K562 (cell line): ENCODE data around the gene TMEM39A. TPM values are rescaled to one million over a fixed set of nuclear protein-coding genes. Genes with fewer than 3 reads are reported as not detected.

Experiments used
- ARHGAP35 ChIP-seq: fragments of 450-650 bp; IDR thresholded peaks from 2 replicates; pipeline ENCODE4 v1.6.1; 2018; ENCODE audit not compliant: partially characterized antibody
- ARID1B ChIP-seq: fragments of 450-650 bp; IDR thresholded peaks from 2 replicates; pipeline ENCODE4 v1.6.1; 2016; ENCODE audit warnings: antibody characterized with exemption, mild to moderate bottlenecking, inconsistent platforms
- MCM7 ChIP-seq, 2 experiments: fragments of 450-650 bp; IDR thresholded peaks; 2 replicates each; pipeline ENCODE4 v1.6.1; 2016 to 2018
- MTF1 ChIP-seq: fragments of 250-450 bp; sonication (Bioruptor Pico); IDR thresholded peaks from 2 replicates; pipeline ENCODE4 v1.9.0; 2021; ENCODE audit warnings: moderate library complexity, mild to moderate bottlenecking, inconsistent platforms, borderline replicate concordance
- MXI1 ChIP-seq: IDR thresholded peaks from 2 replicates; pipeline ENCODE4 v1.6.1; 2011; ENCODE audit warnings: low read depth, mild to moderate bottlenecking, improper control_type of control experiment, low read length
- NR4A1 ChIP-seq, 2 experiments: fragments of 250-450 bp in 1 of 2; fragments of 450-650 bp in 1 of 2; sonication (Bioruptor Pico) in 1 of 2; IDR thresholded peaks; 2 replicates each; pipeline versions ENCODE4 v1.4.0 to v1.6.1; 2016 to 2020; ENCODE audit warnings: mild to moderate bottlenecking in 2 of 2, missing compliant biosample characterization in 1 of 2, missing genetic modification characterization in 1 of 2, moderate library complexity in 1 of 2
- PATZ1 ChIP-seq: fragments of 250-450 bp; sonication (Bioruptor Pico); IDR thresholded peaks from 2 replicates; pipeline ENCODE4 v1.5.0; 2020; ENCODE audit warnings: mild to moderate bottlenecking, borderline replicate concordance
- PHTF2 ChIP-seq: fragments of 250-450 bp; sonication (Bioruptor Pico); IDR thresholded peaks from 2 replicates; pipeline ENCODE4 v1.5.0; 2021; ENCODE audit warnings: mild to moderate bottlenecking
- POLR3G ChIP-seq: IDR thresholded peaks from 2 replicates; pipeline ENCODE4 v1.6.1; 2011; ENCODE audit not compliant: insufficient read length, insufficient replicate concordance; ENCODE audit errors: extremely low read depth
- PURB ChIP-seq: sonication (generic); formaldehyde crosslinking; IDR thresholded peaks from 2 replicates; pipeline ENCODE4 v1.9.0; 2021; ENCODE audit warnings: low read depth, mild to moderate bottlenecking, missing genetic modification reagents
- SMAD4 ChIP-seq: fragments of 250-450 bp; sonication (Bioruptor Pico); conservative IDR thresholded peaks from 2 replicates; pipeline ENCODE4 v1.8.0; 2021; ENCODE audit warnings: inconsistent platforms, mild to moderate bottlenecking, moderate library complexity
- SMARCA4 ChIP-seq: fragments of 450-650 bp; IDR thresholded peaks from 2 replicates; pipeline ENCODE4 v1.6.1; 2016
- TRIM28 ChIP-seq: fragments of 450-650 bp; IDR thresholded peaks from 2 replicates; pipeline ENCODE4 v1.6.1; 2017
- ZC3H11A ChIP-seq: IDR thresholded peaks from 2 replicates; pipeline ENCODE4 v1.6.1; 2012; ENCODE audit warnings: low read depth, low read length, improper control_type of control experiment
- ZNF398 ChIP-seq: fragments of 250-450 bp; sonication (Bioruptor Pico); IDR thresholded peaks from 2 replicates; pipeline ENCODE4 v1.8.0; 2021; ENCODE audit warnings: moderate library complexity, mild to moderate bottlenecking, inconsistent platforms
- ZNF41 ChIP-seq: fragments of 250-450 bp; sonication (Bioruptor Pico); conservative IDR thresholded peaks from 2 replicates; pipeline ENCODE4 v1.4.0; 2020; ENCODE audit warnings: mild to moderate bottlenecking
- polyA plus RNA-seq, 8 experiments: library from polyadenylated mRNA; depleted of rRNA in 4 of 8; stranded (reverse) in 5 of 8; unstranded in 3 of 8; fragments of >200 nt; fragmentation: Nextera tagmentation in 2 of 8; fragmentation: Illumina TruSeq in 1 of 8; extraction: Ambion mirVana in 2 of 8; extraction: Trizol in 1 of 8; gene quantifications; 2 replicates each; pipeline versions ENCODE4 v1.2.1 to v1.2.3, GENCODE V29; 2011 to 2014; ENCODE audit warnings: inconsistent platforms in 1 of 8, missing spikeins in 1 of 8
- total RNA-seq, 7 experiments: library from RNA; depleted of rRNA in 6 of 7; stranded (reverse); fragments of >200 nt in 6 of 7; fragmentation: Illumina TruSeq in 2 of 7; extraction: Trizol in 2 of 7; gene quantifications; 2 replicates each; pipeline versions ENCODE4 v1.2.1 to v1.2.3, GENCODE V29; 2011 to 2021; ENCODE audit warnings: low replicate concordance in 1 of 7
- TF ChIP-seq, protein P1 (sequence below): fragments of 200-800 bp; sonication (Bioruptor generic); IDR thresholded peaks from 2 replicates; pipeline ENCODE4 v1.6.1; 2016; ENCODE audit warnings: missing genetic modification characterization, missing compliant biosample characterization
- TF ChIP-seq, protein P2 (sequence below): sonication (generic); formaldehyde crosslinking; IDR thresholded peaks from 2 replicates; pipeline ENCODE4 v1.8.0; 2022; ENCODE audit warnings: missing genetic modification reagents, mild to moderate bottlenecking, moderate library complexity, borderline replicate concordance

Gene TMEM39A
- total and polyA plus RNA-seq, 9 of the 15 experiments (the other 6 are each of a cell fraction or from before 2014, with no cell fraction given) = 12.0 to 41.5 (median 15.4) TPM

GRCh38 chr3:119417771-119418512 lies 45.5 kb downstream of the TMEM39A start (continued):
- TF ChIP-seq, protein P1, sequence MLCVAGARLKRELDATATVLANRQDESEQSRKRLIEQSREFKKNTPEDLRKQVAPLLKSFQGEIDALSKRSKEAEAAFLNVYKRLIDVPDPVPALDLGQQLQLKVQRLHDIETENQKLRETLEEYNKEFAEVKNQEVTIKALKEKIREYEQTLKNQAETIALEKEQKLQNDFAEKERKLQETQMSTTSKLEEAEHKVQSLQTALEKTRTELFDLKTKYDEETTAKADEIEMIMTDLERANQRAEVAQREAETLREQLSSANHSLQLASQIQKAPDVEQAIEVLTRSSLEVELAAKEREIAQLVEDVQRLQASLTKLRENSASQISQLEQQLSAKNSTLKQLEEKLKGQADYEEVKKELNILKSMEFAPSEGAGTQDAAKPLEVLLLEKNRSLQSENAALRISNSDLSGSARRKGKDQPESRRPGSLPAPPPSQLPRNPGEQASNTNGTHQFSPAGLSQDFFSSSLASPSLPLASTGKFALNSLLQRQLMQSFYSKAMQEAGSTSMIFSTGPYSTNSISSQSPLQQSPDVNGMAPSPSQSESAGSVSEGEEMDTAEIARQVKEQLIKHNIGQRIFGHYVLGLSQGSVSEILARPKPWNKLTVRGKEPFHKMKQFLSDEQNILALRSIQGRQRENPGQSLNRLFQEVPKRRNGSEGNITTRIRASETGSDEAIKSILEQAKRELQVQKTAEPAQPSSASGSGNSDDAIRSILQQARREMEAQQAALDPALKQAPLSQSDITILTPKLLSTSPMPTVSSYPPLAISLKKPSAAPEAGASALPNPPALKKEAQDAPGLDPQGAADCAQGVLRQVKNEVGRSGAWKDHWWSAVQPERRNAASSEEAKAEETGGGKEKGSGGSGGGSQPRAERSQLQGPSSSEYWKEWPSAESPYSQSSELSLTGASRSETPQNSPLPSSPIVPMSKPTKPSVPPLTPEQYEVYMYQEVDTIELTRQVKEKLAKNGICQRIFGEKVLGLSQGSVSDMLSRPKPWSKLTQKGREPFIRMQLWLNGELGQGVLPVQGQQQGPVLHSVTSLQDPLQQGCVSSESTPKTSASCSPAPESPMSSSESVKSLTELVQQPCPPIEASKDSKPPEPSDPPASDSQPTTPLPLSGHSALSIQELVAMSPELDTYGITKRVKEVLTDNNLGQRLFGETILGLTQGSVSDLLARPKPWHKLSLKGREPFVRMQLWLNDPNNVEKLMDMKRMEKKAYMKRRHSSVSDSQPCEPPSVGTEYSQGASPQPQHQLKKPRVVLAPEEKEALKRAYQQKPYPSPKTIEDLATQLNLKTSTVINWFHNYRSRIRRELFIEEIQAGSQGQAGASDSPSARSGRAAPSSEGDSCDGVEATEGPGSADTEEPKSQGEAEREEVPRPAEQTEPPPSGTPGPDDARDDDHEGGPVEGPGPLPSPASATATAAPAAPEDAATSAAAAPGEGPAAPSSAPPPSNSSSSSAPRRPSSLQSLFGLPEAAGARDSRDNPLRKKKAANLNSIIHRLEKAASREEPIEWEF = no peak
- TF ChIP-seq PATZ1 (CRISPR knock-in tag) (no peak), SMAD4 (CRISPR knock-in tag) (peak; percentile 63; the same call in 1 of the 2 replicates), MTF1 (CRISPR knock-in tag) (no peak), POLR3G (no peak), PHTF2 (no peak), MCM7 (IDR thresholded peaks at IDR 0.05) (no peak), ZC3H11A (no peak), ZNF41 (CRISPR knock-in tag) (no peak), ARID1B (peak; percentile 89), ZNF398 (CRISPR knock-in tag) (no peak), PURB (CRISPR knock-in tag) (no peak), SMARCA4 (peak; percentile 83), NR4A1 (CRISPR knock-in tag; IDR thresholded peaks at IDR 0.05) (no peak), NR4A1 (tag; IDR thresholded peaks at IDR 0.05) (no peak), ARHGAP35 (no peak), TRIM28 (0 out of 2 replicates have a peak, but pooled peaks have one; percentile 25), MXI1 (no peak)
- TF ChIP-seq, protein P2, sequence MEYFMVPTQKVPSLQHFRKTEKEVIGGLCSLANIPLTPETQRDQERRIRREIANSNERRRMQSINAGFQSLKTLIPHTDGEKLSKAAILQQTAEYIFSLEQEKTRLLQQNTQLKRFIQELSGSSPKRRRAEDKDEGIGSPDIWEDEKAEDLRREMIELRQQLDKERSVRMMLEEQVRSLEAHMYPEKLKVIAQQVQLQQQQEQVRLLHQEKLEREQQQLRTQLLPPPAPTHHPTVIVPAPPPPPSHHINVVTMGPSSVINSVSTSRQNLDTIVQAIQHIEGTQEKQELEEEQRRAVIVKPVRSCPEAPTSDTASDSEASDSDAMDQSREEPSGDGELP (CRISPR knock-in tag) = 0 out of 2 replicates have a peak, but pooled peaks have one; percentile 28
